ENCODE measurements around the gene PPP2R2B. TPM values are rescaled to one million over a fixed set of nuclear protein-coding genes. Genes with fewer than 3 reads are reported as not detected.

PPP2R2B gene
- total RNA-seq, 1 donor from 2014 or later, result 10.0 TPM

DNA sequence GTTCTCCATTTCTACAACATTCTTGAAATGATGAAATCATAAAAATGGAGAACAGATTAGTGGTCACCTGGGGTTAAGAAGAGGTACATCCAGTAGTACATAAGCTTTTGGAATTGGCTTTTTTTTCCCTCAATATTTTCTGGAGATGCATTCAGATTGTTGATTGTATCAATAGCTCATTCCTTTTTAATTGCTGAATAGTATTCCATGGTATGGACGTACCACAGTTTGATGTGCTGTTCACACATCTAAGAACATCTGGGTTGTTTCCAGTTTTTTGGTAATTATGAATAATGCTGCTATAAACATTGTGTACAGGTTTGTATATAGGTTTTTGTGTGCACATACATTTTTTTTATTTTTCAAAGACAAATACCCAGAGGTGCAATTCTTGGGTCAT lies 130.0 kb downstream of the PPP2R2B start:
- no peak overlapping the region for H3K4me3 ChIP-seq
- peaks cover 0 to 7% of the 10 kb centered on the region in 2 donors for H3K4me1 ChIP-seq
- no peaks in the 10 kb centered on the region for H3K27me3 ChIP-seq
- intact Hi-C loops (cut with DNase I), result no loop called here
- TF ChIP-seq, protein P1, sequence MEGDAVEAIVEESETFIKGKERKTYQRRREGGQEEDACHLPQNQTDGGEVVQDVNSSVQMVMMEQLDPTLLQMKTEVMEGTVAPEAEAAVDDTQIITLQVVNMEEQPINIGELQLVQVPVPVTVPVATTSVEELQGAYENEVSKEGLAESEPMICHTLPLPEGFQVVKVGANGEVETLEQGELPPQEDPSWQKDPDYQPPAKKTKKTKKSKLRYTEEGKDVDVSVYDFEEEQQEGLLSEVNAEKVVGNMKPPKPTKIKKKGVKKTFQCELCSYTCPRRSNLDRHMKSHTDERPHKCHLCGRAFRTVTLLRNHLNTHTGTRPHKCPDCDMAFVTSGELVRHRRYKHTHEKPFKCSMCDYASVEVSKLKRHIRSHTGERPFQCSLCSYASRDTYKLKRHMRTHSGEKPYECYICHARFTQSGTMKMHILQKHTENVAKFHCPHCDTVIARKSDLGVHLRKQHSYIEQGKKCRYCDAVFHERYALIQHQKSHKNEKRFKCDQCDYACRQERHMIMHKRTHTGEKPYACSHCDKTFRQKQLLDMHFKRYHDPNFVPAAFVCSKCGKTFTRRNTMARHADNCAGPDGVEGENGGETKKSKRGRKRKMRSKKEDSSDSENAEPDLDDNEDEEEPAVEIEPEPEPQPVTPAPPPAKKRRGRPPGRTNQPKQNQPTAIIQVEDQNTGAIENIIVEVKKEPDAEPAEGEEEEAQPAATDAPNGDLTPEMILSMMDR (IDR thresholded peaks at IDR 0.05), result no peak
- H3K9me3 ChIP-seq, result peaks cover 0 to 6% of the 10 kb centered on the region in 2 donors
- DNase-seq (ENCODE audit: low spot score in 2 of 2), result no peak
- H3K27ac ChIP-seq, result no peak overlapping the region
- H3K36me3 ChIP-seq, result no peaks in the 10 kb centered on the region

DNA sequence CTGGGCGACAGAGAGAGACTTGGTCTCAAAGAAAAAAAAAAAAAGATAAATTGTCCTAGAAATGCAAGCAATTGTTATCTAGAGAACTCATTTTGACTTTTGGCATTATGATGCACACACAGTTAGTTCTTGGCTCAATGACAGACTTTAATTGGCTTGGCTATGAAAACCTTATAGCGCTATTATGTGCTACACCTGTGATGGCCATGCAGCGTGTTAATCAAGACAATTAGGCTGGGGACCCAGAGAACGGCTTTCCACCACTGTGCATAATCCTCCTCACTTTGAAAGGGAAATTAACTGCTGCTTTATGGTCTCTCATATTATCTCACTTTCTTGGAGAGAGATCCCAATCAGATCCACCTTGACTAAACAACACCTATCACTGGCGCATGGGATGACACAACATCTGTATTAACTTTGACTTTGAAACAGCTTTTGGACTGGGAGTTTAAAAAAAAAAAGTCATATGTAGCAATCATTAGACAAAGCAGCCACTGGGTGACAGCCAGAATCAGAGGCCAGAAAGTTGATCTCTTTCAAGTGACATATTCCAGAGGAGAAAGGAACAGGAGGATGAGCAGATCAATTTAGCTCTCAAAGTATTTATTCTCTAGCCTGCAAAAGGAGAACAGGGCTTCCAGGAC lies 132.5 kb downstream of the PPP2R2B start:
- Histone ChIP-seq H3K27me3 (no peaks in the 10 kb centered on the region), H3K4me1 (peaks cover 0 to 7% of the 10 kb centered on the region in 2 donors), H3K4me3 (no peak overlapping the region), H3K36me3 (no peaks in the 10 kb centered on the region), H3K9me3 (peaks cover 0 to 6% of the 10 kb centered on the region in 2 donors), H3K27ac (no peak overlapping the region)
- intact Hi-C loops (cut with DNase I), result no loop called here
- DNase-seq (ENCODE audit: low spot score in 2 of 2), result no peak
- TF ChIP-seq, protein P1 (IDR thresholded peaks at IDR 0.05), result no peak

DNA sequence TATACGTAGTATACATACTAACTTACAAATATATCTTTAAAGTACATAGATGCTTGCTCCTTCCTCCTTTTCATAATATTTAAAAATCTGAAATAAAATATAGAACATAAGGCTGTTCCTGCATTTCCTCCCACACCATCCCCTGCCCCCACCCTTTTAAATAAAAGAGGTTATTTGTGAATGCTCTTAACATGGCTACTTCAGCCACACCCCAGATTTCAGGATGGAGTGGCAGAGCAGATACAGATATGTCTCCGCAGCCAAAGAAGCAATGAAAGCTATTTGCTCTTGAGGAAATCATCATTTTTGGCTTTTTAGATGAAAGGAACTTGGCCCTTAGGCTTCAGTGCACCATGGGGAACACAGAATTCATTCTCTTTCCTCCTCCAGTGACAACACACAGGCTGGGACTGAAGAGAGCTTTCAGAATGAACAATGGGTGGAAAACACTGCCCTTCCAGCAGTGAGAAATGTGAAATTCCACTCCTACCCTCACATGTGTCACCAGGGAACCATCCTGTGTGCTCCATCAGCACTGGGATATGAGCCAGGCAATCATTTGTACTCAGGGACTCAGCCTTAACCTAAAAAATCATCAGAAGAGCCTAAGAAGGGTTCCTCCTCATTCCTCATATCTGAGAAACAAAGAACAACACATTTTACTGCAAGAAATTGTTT lies 134.3 kb downstream of the PPP2R2B start:
- Histone ChIP-seq H3K9me3 (peaks cover 0 to 6% of the 10 kb centered on the region in 2 donors), H3K27me3 (no peaks in the 10 kb centered on the region), H3K27ac (no peak overlapping the region), H3K36me3 (no peaks in the 10 kb centered on the region), H3K4me1 (peaks cover 0 to 4% of the 10 kb centered on the region in 2 donors), H3K4me3 (no peak overlapping the region)
- intact Hi-C loops (cut with DNase I), result no loop called here
- DNase-seq (ENCODE audit: low spot score in 2 of 2), result no peak
- TF ChIP-seq, protein P1 (IDR thresholded peaks at IDR 0.05), result no peak

DNA sequence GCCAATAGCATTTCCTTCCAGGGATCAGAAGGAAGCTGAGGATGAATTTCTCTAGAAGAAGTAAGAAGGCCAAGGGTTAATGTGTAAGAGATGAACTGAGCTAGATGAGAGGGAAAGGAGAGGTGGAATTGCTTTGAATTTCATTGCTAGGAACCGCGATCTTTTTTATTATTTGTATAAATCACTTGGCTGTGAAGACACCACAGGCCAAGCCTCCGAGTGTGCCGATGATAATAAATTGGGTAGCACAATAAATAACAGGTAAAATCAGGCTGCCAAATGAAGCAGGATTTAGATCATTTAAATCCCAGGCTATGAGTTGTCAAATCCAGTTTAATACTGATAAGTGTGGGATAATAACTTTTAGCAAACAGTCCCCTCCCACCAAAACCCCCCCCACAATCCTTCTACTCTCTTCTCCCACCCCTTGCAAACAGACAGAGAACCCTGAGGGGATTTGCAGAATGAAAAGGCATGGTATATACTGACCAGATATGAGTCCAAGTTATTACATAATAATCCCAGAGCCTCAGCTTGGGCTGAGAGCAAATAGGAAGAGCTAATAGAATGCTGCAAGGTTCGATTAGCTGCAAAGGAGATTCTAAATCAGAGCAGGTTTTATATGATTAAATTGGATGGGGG lies 143.5 kb downstream of the PPP2R2B start:
- Histone ChIP-seq H3K4me1 (peaks cover 7 to 10% of the 10 kb centered on the region in 2 donors), H3K36me3 (no peaks in the 10 kb centered on the region), H3K9me3 (no peaks in the 10 kb centered on the region), H3K27ac (no peak overlapping the region), H3K4me3 (no peak overlapping the region), H3K27me3 (no peaks in the 10 kb centered on the region)
- no peak for DNase-seq (ENCODE audit: low spot score in 2 of 2)
- intact Hi-C loops (cut with DNase I), result loop anchor here (5.0 kb wide), 2 partner anchors 68 to 142 kb away; partner anchors contain the start of gene PPP2R2B
- TF ChIP-seq, protein P1 (IDR thresholded peaks at IDR 0.05), result no peak

DNA sequence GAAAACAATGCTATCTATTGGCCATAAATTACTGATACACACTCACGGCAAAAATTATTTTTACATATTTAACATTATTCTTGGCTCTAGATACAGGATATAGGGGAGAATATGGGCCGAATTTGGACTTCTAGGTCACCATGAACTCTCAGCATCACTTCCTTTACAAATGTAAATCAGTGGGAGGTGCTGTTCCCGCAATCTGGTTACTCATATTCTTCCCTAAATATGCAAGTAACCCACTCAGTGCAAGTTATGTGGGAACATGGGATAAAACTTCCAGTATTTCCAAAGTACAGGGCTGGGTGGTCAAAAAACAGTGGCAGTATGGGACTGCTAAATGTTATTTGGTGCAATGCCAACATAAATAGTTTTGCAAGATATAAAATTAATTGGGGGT lies 145.6 kb downstream of the PPP2R2B start:
- no peaks in the 10 kb centered on the region for H3K27me3 ChIP-seq
- no peak overlapping the region for H3K4me3 ChIP-seq
- peaks cover 7 to 10% of the 10 kb centered on the region in 2 donors for H3K4me1 ChIP-seq
- no peaks in the 10 kb centered on the region for H3K36me3 ChIP-seq
- H3K9me3 ChIP-seq, result peaks cover 6 to 8% of the 10 kb centered on the region in 2 donors
- TF ChIP-seq, protein P1 (IDR thresholded peaks at IDR 0.05), result no peak
- DNase-seq (ENCODE audit: low spot score in 2 of 2), result no peak
- peak overlapping the region; percentile 26 to 53 for H3K27ac ChIP-seq
- intact Hi-C loops (cut with DNase I), result loop anchor here (5.0 kb wide), 2 partner anchors 66 to 144 kb away; partner anchors contain the start of gene PPP2R2B

Data from ascending aorta (tissue), 2 donors.